AG04450 (cell line): Measurements from ENCODE around the gene CDS2. TPM values are rescaled to one million over a fixed set of nuclear protein-coding genes. Genes with fewer than 3 reads are reported as not detected.

Source experiments
- CTCF ChIA-PET: fragments of 300-600, 350-600 bp; formaldehyde crosslinking; extraction: SDS; loops from one replicate; lab custom pipeline; 2022; ENCODE audit warnings: antibody characterized with exemption, inconsistent platforms; lab: Charles Lee
- POLR2A ChIA-PET: fragments of 350-600 bp; formaldehyde crosslinking; extraction: SDS; loops from one replicate; lab custom pipeline; 2021; ENCODE audit warnings: antibody characterized with exemption, inconsistent platforms; lab: Yijun Ruan, JAX
- DNase-seq: peaks from one replicate; pipeline ENCODE4 v3.0.0-alpha.2; 2011; ENCODE audit warnings: low read depth, low spot score
- H3K27ac ChIP-seq: one replicate; pipeline ENCODE4 v1.5.1; 2012; ENCODE audit warnings: low read depth, low read length, control low read depth
- H3K27me3 ChIP-seq: one replicate; pipeline ENCODE4 v1.6.0; 2012; ENCODE audit warnings: low read length; ENCODE audit not compliant: control insufficient read depth, insufficient read depth
- H3K4me3 ChIP-seq: 2 replicates; pipeline ENCODE4 v1.5.1; 2011; ENCODE audit warnings: mild to moderate bottlenecking, low read depth, low read length, control low read depth
- H3K9me3 ChIP-seq: 2 replicates; pipeline ENCODE4 v1.5.1; 2012; ENCODE audit warnings: low read length; ENCODE audit not compliant: control insufficient read depth, insufficient read depth
- CTCF ChIP-seq: IDR thresholded peaks from 2 replicates; pipeline ENCODE4 v1.5.1; 2011; ENCODE audit warnings: low read depth, low read length, control low read depth, inconsistent platforms
- polyA plus RNA-seq: library from polyadenylated mRNA; depleted of rRNA; stranded (reverse); fragments of >200 nt; gene quantifications from 2 replicates; pipeline ENCODE4 v1.2.3, GENCODE V29; 2011

CDS2 gene
- polyA plus RNA-seq, 1 experiment = 48.7 TPM

GRCh38 chr20:5180933-5181332 is 54.1 kb downstream of the CDS2 start:
- no peak for TF ChIP-seq CTCF
- H3K27me3 ChIP-seq = no peaks in the 10 kb centered on the region
- H3K9me3 ChIP-seq = no peaks in the 10 kb centered on the region
- DNase-seq = no peak
- no peak overlapping the region for H3K4me3 ChIP-seq
- CTCF ChIA-PET = interaction anchor here (1.2 to 2.9 kb wide), 3 partner anchors 11 to 54 kb away, joined by 4 to 29 read pairs (median 15); partner anchors contain the start of gene CDS2
- POLR2A ChIA-PET = interaction anchor here (0.9 kb wide), 1 partner anchor 61 kb away, joined by 3 read pairs; the partner anchor contains the start of gene PCNA
- H3K27ac ChIP-seq = no peak overlapping the region

DNA sequence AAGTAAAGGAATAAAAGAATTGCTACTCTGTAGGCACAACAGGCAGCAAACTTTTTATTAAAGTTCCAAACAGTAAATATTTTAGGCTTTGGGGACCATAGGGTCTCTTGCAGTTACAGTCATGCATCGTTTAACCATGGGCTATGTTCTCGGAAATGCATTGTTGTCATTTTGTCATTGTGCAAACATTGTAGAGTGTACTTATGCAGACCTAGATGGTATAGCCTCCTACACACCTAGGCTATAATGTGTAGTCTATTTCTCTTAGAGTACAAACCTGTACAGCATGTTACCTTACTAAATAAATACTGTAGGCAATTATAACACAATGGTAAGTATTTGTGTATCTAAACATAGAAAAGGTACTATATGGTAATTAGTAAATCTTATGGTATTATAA is 54.7 kb downstream of the CDS2 start:
- Histone ChIP-seq H3K27ac (no peak overlapping the region), H3K9me3 (no peaks in the 10 kb centered on the region), H3K27me3 (no peaks in the 10 kb centered on the region), H3K4me3 (no peak overlapping the region)
- ChIA-PET POLR2A (no interaction called here), CTCF (interaction anchor here (1.2 to 12.5 kb wide), 4 partner anchors 12 to 55 kb away, joined by 4 to 284 read pairs (median 19); partner anchors contain the start of gene CDS2)
- no peak for DNase-seq
- TF ChIP-seq CTCF = no peak

DNA sequence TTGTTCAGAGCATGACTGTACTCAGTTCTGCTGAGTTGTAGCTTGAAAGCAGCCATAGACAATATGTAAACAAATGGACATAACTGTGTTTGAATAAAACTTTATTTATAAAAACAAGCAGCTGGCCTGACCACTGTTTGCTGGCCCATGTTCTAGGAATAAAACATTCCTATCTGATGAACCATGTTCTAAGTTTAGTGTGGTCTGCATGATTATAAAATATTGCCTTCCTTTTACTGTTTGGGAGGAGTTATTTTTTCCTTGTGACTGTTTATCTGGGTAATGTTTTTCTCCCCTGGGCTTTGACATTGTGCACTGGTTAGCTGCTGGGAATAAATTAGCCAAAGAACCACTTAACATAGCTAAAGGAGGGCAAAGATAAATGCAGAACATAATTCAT is 55.1 kb downstream of the CDS2 start:
- no peaks in the 10 kb centered on the region for H3K9me3 ChIP-seq
- H3K27me3 ChIP-seq = no peaks in the 10 kb centered on the region
- H3K27ac ChIP-seq = no peak overlapping the region
- peak; percentile 43 for DNase-seq
- CTCF ChIA-PET = interaction anchor here (3.0 to 12.5 kb wide), 2 partner anchors 11 to 55 kb away, joined by 23 to 284 read pairs; partner anchors contain the start of gene CDS2
- no peak overlapping the region for H3K4me3 ChIP-seq
- POLR2A ChIA-PET = no interaction called here
- TF ChIP-seq CTCF = no peak

DNA sequence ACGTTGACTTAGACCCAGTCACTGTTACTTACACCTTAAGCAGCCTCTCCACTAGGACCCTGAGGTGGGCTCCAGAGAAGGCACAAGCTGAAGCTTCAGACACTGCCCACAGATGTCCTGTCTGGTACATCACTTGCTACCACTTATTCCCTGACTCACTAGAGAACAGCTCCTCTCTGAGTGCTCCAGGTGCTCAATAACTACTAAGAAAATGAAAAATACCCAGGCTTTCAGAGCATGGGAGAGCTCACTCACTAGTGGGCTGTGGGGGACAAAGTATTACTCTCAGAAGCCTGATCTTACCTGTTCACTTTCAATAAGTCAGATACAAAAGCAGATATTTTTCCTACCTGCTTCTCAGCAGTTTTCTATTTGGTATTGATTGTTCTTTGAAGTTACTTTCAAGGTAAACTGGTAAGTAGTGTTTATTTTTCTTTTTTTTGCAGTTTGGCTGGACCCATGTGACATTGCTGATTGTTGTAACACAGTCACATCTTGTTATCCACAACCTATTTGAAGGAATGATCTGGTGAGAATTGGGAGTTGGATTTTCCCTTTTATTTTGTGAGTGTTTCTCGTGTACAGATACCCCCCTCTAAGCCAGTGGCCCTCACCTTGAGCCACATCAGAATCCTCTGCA is 55.9 kb downstream of the CDS2 start:
- no peaks in the 10 kb centered on the region for H3K9me3 ChIP-seq
- no peak overlapping the region for H3K27ac ChIP-seq
- ChIA-PET CTCF (interaction anchor here (0.6 to 12.5 kb wide), 3 partner anchors 10 to 56 kb away, joined by 3 to 284 read pairs (median 23); partner anchors contain the start of gene CDS2), POLR2A (no interaction called here)
- no peak overlapping the region for H3K4me3 ChIP-seq
- TF ChIP-seq CTCF = no peak
- no peaks in the 10 kb centered on the region for H3K27me3 ChIP-seq
- no peak for DNase-seq
